HepG2 (cell line): ENCODE data around the gene LAMTOR2.

Experiments
- CBFB ChIP-seq: sonication (generic); formaldehyde crosslinking; IDR thresholded peaks from 2 replicates; pipeline ENCODE4 v1.4.0; 2020; ENCODE audit warnings: missing genetic modification reagents
- CTCF ChIP-seq: sonication (generic); formaldehyde crosslinking; IDR thresholded peaks from 2 replicates; pipeline ENCODE4 v1.5.0; 2020; ENCODE audit warnings: mild to moderate bottlenecking, missing genetic modification reagents, moderate library complexity
- HNRNPLL ChIP-seq: fragments of 200-400 bp; formaldehyde crosslinking; IDR thresholded peaks from 2 replicates; pipeline ENCODE4 v1.6.1; 2017; ENCODE audit warnings: mild to moderate bottlenecking, low read depth, low read length; ENCODE audit not compliant: poor library complexity, severe bottlenecking
- MXI1 ChIP-seq: IDR thresholded peaks from 3 replicates; pipeline ENCODE4 v1.6.1; 2012; ENCODE audit warnings: low read depth, low read length, inconsistent platforms, borderline replicate concordance
- NR2F1 ChIP-seq, 2 experiments: fragments of 450-650 bp in 1 of 2; formaldehyde crosslinking in 1 of 2; IDR thresholded peaks; 2 replicates each; pipeline versions ENCODE4 v1.5.0 to v1.6.1; 2016 to 2020; ENCODE audit warnings: mild to moderate bottlenecking in 1 of 2, missing compliant biosample characterization in 1 of 2, missing genetic modification reagents in 1 of 2, moderate library complexity in 1 of 2
- PHB2 ChIP-seq: fragments of 450-650 bp; IDR thresholded peaks from 2 replicates; pipeline ENCODE4 v1.6.1; 2018; ENCODE audit not compliant: partially characterized antibody
- POLR2A ChIP-seq, 2 experiments: IDR thresholded peaks; 2 replicates each; pipeline ENCODE4 v1.6.1; 2011; ENCODE audit warnings: low read depth in 2 of 2, low read length in 2 of 2, mild to moderate bottlenecking in 1 of 2, moderate library complexity in 1 of 2; ENCODE audit not compliant: insufficient read depth in 1 of 2
- SRF ChIP-seq: IDR thresholded peaks from 2 replicates; pipeline ENCODE4 v1.6.1; 2011; ENCODE audit warnings: mild to moderate bottlenecking, low read depth, low read length, moderate library complexity

DNA sequence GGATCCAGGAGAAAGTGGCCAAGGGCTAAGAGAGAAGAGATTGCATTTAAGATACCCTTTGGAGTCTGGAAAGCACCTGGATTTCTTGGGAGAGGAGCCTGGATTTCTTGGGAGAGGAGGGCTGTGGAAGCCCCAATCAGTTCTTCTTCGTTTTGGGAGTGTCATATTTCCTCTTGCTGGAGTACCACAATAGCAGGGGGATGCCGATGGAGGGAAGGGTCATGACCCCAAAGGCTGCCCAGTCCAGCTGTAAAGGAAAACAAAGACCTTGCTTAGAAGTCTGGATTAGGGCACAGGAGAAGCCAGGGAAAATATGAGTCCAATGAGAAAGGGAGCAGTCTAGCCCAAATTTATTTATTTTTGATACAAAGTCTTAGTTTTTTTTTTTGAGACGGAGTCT, 45.2 kb upstream of the LAMTOR2 start:
- TF ChIP-seq HNRNPLL (no peak), CTCF (CRISPR knock-in tag) (no peak), CBFB (CRISPR knock-in tag) (no peak), MXI1 (no peak), POLR2A (IDR thresholded peaks at IDR 0.05; ENCODE audit: insufficient read depth in 1 of 2, low read depth in 2 of 2, low read length in 2 of 2) (no peak), NR2F1 (CRISPR knock-in tag; IDR thresholded peaks at IDR 0.05) (no peak), SRF (no peak), PHB2 (no peak)
